ENCODE measurements around the gene PHF1.

PHF1 gene

DNA sequence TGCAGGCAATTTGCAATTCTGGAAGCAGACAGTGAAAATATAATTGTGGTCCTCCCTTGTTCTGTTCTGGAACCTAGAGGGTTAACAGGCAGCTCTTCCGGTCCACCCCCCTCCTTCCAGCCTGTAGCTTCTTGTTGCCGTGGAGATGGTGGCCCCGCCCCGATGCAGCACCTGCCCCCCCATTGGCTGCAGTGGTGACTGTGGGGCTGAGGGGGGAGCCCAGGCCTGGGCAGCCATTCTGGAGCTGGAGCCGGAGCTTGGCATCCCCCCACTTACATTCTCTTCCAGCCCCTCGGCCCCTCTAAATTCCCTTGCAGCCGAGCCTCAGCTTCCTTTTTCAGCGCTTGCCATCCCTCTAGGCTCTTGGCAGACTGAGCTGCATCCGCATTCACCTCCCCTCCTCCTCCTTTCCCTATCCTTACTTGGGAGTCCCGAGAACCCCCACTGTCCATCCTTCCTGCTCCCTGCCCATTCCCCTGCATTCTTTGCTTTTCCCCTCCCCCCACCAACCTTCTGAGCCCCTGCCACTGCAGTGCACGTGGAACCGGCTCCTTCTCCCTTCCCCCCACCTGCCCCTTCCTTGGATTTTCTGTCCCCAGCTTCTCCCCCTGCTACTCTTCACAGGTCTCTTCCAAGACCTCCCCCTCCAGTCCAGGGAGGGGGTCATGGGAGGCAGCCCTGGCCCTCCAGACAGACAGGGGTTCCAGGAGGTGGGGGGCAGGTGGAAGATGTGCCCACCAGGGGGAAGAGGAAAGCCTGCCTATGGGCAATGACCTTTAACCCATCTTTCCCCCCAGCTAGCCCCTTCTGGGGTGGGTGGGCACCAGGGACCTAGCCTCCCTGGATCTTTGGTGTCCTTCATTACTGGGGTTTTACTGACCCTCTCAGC lies 20.4 kb downstream of the PHF1 start:
- DNase-seq (ENCODE audit: low spot score) = peak; percentile 15
- FAIRE-seq = no peak

DNA sequence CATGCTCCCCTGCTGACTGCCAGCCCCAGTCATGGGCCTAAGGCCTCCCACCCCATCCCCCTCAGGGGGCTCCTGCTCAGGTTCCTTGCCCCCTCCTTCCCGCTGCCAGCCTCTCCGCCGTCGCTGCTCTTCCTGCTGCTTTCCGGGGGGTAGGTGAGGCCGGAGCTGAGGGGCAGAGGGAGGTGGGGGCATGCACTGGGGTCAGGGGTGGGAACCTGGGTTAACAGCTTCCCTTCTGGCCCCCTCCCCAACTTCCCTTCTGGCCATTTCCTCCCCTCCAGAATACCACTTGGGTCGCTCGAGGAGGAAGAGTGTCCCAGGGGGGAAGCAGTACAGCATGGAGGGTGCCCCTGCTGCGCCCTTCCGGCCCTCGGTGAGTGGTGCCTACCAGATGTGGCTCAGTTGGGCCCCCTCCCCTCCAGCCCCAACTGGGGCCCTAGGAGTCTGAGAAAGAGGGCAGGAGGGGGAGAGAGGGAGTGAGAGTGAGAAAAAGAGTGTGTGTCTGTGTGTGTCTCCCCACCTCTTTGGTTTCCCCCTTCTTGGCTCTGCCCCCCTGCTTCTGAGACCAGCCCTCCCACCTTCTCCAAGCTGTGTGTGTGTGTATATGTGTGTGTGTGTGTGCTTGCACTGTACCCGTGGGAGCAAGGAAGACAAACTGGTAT lies 21.2 kb downstream of the PHF1 start:
- DNase-seq (ENCODE audit: low spot score) (no peak), FAIRE-seq (no peak)

DNA sequence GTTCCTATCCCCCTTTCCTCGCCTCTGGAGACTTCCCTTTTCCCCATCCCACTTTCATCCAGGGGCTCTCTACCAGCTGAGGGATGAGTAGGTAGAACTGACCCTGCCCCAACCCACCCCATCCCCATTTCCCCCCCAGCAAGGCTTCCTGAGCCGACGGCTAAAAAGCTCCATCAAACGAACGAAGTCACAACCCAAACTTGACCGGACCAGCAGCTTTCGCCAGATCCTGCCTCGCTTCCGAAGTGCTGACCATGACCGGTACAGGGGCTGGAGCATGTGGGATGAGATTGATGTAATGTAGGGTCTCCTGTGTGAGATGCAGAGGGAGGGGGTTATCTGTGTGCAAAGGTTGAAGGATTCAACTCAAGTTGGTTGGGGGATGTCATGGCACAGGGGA lies 21.7 kb downstream of the PHF1 start:
- FAIRE-seq (no peak), DNase-seq (ENCODE audit: low spot score) (no peak)

DNA sequence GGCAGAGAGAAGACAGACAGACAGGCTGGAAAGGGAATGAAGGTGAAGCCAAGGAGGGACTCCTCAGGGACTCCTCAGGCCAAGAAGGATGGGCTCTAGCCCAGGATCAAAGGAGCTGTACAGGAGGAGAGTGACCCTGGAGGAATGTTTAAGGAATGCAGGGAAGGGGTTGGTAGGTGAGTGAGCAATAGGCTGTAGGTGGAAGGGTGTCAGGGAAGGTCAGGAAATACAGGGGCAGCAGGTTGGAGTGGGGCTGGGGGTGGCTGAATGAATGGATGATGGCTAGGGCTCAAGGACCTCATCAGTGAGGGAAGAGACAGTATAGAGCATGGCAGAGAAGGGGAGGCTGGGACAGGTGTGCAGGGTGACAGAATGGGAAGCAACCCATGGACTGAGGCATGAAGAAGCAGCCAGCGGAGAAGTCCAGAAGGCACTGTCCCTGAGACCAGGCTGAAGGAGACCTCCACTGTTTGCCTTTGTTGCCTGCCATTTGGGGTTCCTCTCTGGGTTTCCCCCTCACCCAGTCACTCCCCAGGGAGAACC lies 22.3 kb downstream of the PHF1 start:
- DNase-seq (ENCODE audit: low spot score) (no peak), FAIRE-seq (no peak)

DNA sequence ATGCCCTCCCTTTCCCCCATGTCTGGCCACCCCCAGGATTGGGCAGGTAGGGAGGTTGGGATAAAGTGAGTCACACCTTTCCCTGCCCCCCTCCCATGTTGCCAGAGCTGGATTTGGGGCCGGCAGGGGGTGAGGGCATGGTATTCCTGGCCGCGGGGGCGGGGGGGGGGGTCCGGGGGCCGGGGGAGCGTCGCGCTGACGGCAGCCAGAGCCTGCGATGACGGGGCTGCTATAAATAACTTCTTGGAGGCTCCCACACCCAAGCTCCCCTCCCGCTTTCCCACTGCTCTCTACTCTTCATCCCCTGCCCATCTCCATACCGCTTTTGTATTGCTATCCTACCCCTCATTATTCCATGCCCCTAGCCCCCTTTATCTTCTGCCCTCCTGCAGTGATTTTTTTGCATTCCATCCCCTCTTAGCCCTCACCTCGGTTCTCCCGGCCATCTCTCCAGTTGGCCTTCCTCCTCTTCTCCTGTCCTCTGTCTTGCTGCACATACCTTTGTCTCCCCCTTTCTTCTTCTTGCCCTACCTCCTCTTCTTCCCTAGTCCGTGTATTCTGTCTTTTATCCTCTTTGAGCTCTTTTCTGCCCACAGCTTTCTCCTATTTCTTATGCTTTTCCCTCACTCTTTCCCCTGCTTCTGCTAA lies 22.9 kb downstream of the PHF1 start:
- FAIRE-seq (no peak), DNase-seq (ENCODE audit: low spot score) (no peak)

DNA sequence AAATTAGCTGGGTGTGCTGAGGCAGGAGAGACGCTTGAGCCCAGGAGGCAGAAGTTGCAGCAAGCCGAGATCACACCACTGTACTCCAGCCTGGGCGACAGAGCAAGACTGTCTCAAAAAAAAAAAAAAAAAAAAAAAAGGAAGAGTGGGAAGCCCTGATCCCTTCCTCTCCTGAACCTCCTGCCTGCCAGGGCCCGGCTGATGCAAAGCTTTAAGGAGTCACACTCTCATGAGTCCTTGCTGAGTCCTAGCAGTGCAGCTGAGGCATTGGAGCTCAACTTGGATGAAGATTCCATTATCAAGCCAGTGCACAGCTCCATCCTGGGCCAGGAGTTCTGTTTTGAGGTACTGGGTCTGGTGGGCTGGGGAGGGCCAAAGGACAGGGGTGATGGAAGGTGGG lies 24.1 kb downstream of the PHF1 start:
- DNase-seq (ENCODE audit: low spot score) = no peak
- no peak for FAIRE-seq

DNA sequence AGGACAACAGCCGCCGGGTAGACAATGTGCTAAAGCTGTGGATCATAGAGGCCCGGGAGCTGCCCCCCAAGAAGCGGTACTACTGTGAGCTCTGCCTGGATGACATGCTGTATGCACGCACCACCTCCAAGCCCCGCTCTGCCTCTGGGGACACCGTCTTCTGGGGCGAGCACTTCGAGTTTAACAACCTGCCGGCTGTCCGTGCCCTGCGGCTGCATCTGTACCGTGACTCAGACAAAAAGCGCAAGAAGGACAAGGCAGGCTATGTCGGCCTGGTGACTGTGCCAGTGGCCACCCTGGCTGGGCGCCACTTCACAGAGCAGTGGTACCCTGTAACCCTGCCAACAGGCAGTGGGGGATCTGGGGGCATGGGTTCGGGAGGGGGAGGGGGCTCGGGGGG lies 26.9 kb downstream of the PHF1 start:
- DNase-seq (ENCODE audit: low spot score) (no peak), FAIRE-seq (no peak)

DNA sequence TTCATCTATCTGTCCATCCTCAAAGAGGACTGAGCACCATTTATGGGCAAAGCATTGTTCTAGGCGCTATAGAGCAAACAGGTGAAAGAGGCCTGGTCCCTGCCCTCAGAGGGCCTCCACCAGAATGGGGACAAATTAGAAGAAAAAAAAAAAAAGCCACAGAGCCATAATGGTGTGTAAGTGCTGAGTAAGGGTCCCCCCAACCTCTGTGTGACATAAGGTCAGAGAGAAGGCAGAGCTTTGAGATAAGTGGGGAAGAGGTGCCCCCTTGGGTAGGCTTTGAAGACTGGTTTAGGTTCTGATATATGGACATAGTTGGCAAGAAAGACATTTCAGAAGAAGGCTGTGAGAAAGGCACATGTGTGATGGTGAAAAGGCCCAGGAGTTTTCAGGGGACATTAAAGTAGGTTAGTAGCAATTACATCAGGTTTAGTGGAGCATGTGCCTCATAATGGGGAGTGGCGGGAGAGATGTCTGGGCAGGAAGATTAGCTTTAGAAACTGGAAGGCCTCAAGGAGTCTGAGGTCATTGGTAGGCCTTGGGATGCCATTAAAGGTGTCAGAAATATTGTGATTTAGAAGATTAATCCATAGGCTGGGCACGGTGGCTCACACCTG lies 28.3 kb downstream of the PHF1 start:
- DNase-seq (ENCODE audit: low spot score) (no peak), FAIRE-seq (no peak)

DNA sequence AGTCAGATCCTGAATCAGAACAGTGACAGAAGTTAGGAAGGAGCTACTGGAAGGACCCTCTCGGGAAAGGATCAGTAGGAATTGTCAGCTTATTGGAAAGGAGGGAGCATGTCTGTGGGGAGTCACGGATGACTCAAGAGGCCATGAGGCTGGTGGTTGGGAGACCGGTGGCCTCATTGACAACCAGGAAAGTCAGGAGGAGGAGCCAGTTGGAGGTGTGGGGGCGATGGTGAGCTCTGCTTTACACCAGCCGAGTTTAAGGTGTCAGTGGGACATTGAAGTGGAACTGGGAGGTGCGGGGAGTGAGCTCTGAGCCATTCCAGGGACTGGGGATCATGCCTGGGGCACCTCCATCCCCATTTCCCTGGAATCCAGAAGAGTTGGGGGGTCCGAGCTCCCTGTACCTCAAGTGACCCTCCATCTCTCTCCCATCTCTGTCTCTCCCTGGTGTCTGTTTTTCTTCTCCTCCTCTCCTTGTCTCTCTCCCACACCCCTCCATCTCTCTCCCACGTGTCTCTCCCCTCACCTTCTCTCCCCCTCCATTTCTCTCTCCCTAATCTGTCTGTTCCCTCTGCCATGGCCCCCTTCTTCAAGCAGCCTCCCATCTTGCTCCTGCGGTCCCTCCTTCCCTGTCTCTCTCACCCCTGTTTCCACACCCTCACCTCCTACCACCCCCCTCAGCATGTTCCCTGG lies 29.3 kb downstream of the PHF1 start:
- FAIRE-seq = no peak
- DNase-seq (ENCODE audit: low spot score) = no peak

DNA sequence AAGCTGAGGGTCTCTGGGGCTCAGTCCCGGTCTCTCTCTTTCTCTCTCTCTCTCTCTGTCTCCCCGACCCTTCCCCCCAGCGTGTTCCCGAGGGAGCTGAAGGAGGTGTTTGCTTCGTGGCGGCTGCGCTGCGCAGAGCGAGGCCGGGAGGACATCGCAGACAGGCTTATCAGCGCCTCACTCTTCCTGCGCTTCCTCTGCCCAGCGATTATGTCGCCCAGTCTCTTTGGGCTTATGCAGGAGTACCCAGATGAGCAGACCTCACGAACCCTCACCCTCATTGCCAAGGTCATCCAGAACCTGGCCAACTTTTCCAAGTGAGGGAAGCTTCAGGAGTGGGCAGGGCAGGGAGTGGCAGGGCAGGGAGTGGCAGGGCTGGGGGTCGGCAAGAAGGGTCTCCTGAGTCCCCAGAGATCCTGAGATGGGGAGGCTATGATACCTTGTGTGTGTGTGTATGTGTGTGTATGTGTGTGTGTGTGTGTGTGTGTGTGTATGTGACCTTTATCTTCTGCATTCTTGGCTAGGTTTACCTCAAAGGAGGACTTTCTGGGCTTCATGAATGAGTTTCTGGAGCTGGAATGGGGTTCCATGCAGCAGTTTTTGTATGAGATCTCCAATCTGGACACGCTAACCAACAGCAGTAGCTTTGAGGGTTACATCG lies 30.0 kb downstream of the PHF1 start:
- DNase-seq (ENCODE audit: low spot score) = no peak
- no peak for FAIRE-seq

DNA sequence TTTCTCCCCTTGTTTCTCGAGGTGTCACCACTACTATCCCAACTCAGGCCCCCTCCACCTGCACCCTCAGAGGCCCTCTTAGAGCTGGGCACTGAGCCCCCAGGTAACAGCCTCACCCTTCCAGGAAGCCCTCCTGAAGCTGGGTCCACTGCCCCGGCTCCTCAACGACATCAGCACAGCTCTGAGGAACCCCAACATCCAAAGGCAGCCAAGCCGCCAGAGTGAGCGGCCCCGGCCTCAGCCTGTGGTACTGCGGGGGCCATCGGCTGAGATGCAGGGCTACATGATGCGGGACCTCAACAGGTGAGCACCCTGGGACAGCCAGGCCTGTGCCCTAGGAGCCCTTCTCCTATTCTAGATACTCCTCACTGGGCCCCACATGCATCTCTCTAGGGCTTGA lies 30.6 kb downstream of the PHF1 start:
- FAIRE-seq (no peak), DNase-seq (ENCODE audit: low spot score) (no peak)

DNA sequence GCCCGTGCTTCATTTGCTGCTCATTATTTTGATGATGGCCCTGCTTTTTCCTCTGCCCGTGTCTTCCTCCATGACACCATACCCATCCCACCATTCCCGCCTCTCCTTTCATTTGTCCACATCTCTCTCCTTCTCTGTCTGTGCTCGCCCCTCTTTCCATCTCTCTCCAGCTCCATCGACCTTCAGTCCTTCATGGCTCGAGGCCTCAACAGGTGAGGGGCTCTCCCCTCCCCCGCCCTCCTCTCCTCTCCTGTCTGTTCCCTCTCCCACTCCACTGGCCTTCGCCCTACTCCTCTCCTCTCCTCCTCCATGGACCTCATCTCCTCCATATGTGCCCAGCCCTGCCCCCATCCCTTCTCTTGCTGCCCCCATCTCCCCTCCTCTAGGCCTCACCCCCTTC lies 31.5 kb downstream of the PHF1 start:
- no peak for FAIRE-seq
- DNase-seq (ENCODE audit: low spot score) = no peak

DNA sequence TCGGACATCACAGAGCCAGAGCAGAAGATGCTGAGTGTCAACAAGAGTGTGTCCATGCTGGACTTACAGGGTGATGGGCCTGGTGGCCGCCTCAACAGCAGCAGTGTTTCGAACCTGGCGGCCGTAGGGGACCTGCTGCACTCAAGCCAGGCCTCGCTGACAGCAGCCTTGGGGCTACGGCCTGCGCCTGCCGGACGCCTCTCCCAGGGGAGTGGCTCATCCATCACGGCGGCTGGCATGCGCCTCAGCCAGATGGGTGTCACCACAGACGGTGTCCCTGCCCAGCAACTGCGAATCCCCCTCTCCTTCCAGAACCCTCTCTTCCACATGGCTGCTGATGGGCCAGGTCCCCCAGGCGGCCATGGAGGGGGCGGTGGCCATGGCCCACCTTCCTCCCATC lies 32.2 kb downstream of the PHF1 start:
- no peak for FAIRE-seq
- DNase-seq (ENCODE audit: low spot score) = no peak

DNA sequence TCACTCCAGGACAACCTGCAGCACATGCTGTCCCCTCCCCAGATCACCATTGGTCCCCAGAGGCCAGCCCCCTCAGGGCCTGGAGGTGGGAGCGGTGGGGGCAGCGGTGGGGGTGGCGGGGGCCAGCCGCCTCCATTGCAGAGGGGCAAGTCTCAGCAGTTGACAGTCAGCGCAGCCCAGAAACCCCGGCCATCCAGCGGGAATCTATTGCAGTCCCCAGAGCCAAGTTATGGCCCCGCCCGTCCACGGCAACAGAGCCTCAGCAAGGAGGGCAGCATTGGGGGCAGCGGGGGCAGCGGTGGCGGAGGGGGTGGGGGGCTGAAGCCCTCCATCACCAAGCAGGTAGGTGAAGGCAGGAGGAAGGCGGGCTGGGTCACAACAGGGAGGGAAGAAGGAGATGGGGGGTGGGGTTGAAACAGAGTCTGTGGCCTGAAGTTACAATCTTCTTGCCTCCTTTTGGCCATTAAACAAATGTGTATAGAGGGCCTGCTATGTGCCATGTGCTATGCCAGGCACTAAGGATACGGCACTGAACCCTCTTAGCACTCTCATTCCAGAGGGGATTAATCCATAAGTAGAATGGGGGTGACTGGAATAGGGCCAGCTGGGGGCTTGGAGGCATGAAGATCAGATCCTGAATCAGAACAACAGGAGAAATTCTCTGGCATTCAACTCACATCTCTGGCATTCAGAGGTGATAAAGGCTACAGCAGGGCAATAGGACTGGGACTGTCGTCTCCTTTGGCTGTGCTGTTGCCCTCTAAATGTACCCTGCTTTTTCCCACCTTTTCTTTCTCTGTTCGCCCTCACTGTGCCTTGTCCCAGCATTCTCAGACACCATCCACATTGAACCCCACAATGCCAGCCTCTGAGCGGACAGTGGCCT lies 33.0 kb downstream of the PHF1 start:
- no peak for DNase-seq (ENCODE audit: low spot score)

DNA sequence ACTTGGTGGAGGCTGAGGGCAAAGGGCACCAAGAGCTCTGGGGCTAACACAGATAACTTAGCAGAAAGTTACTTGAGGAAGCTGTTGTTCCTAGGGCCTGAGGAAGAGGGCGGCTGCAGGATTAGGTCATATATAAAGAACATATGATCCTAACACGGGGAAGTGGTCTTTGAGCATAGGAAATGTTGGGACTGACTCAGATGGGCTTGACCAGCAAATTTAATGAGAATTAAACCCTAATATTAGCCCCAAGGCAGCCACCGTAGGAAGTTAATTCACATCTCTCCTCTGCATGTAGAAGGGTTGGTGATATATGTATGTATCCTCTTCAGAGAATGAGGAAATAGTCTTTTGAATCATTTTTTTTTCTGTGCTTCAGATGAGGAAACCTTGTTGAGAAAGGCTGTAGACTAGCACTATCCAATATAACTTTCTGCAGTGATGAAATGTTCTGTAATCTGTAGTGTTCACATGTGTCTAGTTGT lies 34.3 kb downstream of the PHF1 start:
- FAIRE-seq = no peak
- DNase-seq (ENCODE audit: low spot score) = no peak

More for the DNA sequence above, 33.0 kb downstream of the PHF1 start:
- no peak for FAIRE-seq

DNA sequence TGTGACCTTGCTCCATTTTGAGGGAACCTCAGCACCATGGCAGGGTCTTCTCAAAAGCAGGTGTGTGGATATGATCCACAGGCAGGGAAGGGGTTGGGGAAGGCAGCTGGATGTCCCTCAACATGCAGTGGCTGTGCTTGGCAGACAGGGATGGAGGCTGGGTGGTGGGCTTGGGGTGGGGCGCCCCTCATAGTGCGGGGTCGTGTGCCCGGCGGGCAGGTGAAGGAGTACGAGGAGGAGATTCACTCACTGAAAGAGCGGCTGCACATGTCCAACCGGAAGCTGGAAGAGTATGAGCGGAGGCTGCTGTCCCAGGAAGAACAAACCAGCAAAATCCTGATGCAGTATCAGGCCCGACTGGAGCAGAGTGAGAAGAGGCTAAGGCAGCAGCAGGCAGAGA lies 35.5 kb downstream of the PHF1 start:
- FAIRE-seq = no peak

DNA sequence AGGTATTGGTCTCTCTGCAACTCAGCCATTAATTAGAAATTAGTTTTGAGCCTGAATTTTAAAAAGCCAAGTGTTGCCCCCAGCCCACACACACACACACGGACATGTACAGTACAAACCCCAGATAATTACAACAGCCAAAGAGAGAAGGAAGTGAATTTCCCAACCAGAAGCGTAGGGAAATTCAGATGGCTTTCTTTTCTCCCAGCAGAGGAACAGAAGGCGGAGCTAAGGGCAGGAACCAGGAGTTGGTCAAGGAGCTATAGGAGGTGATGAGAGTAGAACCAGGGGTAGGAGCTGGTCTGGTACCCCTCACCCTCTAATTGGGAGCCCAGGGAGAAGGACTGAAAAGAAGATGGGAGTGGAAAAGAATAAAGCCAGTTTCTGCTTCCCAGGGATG lies 39.6 kb downstream of the PHF1 start:
- no peak for FAIRE-seq
- DNase-seq (ENCODE audit: low spot score) = no peak

More for the DNA sequence above, 35.5 kb downstream of the PHF1 start:
- no peak for DNase-seq (ENCODE audit: low spot score)

DNA sequence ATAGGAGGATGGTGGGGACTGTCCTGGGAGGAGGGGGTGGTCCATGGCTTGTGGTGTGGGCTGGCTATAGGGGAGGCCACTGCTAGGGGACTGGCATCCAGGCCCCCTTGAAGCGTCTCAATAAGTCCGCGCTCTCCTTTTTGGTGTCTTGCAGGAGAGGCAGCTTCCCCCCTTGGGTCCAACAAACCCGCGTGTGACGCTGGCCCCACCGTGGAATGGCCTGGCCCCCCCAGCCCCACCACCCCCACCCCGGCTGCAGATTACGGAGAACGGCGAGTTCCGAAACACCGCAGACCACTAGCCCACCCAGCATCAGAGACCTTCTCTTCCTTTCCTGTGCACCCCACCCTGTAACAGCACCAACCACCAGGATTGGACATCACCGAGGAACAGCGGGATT lies 40.8 kb downstream of the PHF1 start:
- no peak for DNase-seq (ENCODE audit: low spot score)
- no peak for FAIRE-seq

DNA sequence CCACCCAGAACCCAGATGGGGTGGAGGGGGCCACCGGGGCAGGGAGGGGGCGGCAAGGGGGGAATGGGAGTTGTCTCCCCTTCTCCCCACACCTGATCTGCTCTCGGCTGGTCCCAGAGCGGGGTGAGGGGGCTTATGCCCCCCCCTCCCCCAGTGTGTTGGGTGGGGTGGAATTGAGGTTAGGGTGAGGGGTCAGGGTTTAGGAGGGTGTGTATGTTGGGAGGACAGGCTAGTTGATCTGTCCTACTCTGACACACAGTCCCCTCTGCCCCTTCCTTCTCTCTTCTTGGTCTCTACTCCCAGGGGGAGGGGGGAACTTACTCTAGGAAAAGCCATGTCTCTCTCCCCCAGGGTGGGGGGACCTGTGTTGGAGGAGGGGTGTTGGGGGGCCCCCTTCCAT lies 41.7 kb downstream of the PHF1 start:
- DNase-seq (ENCODE audit: low spot score) (no peak), FAIRE-seq (no peak)

Measured in RCC 7860 (cell line).